Naive thymus-derived CD4-positive, alpha-beta T cell (primary cell): ENCODE data around the gene KCNQ1OT1. TPM values are rescaled to one million over a fixed set of nuclear protein-coding genes. Genes with fewer than 3 reads are reported as not detected.

Experiments used
- ATAC-seq: fragments of 150-1000 bp; cut with Tn5 transposase; 2 replicates; pipeline ENCODE4 v1.10.0; 2021; ENCODE audit warnings: mild to moderate bottlenecking, moderate library complexity
- CTCF ChIA-PET: fragments of 350-600 bp; sonication (Branson Sonifier 250); formaldehyde crosslinking; loops from one replicate; lab custom pipeline; 2021; ENCODE audit warnings: antibody characterized with exemption; lab: Charles Lee
- POLR2A ChIA-PET: fragments of 350-600 bp; sonication (Branson Sonifier 250); formaldehyde crosslinking; loops from one replicate; lab custom pipeline; 2021; ENCODE audit warnings: antibody characterized with exemption, inconsistent platforms; lab: Charles Lee
- DNase-seq, 9 donors: peaks; one replicate each; pipeline versions ENCODE4 v3.0.0 to v3.0.0-alpha.2; 2020 to 2022; ENCODE audit warnings: mixed read lengths in 1 of 9
- H3K27ac ChIP-seq: one replicate; pipeline ENCODE4 v1.7.0; 2013; ENCODE audit warnings: mild to moderate bottlenecking, low read depth, low read length, moderate library complexity
- H3K27me3 ChIP-seq, 2 donors: one replicate each; pipeline ENCODE4 v1.7.0; 2013; ENCODE audit warnings: low read length in 2 of 2, mild to moderate bottlenecking in 2 of 2, moderate library complexity in 2 of 2; ENCODE audit not compliant: control insufficient read depth in 2 of 2, insufficient read depth in 2 of 2
- H3K36me3 ChIP-seq, 3 experiments: 1 replicate in 2 of 3; 2 replicates in 1 of 3; pipeline ENCODE4 v1.7.0; 2013; ENCODE audit warnings: low read length in 3 of 3, mild to moderate bottlenecking in 3 of 3, moderate library complexity in 1 of 3; ENCODE audit not compliant: insufficient read depth in 3 of 3, control insufficient read depth in 2 of 3
- H3K4me1 ChIP-seq, 2 donors: one replicate each; pipeline ENCODE4 v1.7.0; 2013; ENCODE audit warnings: low read length in 2 of 2, mild to moderate bottlenecking in 2 of 2, moderate library complexity in 1 of 2; ENCODE audit not compliant: control insufficient read depth in 2 of 2, insufficient read depth in 2 of 2
- H3K4me3 ChIP-seq: 2 replicates; pipeline ENCODE4 v1.7.0; 2013; ENCODE audit warnings: mild to moderate bottlenecking, low read length
- H3K9me3 ChIP-seq, 3 experiments: 1 replicate in 2 of 3; 2 replicates in 1 of 3; pipeline ENCODE4 v1.7.0; 2013; ENCODE audit warnings: low read length in 3 of 3; ENCODE audit not compliant: control insufficient read depth in 2 of 3
- H3K27ac Mint-ChIP-seq, 9 donors: one replicate each; pipeline ENCODE4 v1.8.0; 2020 to 2022; ENCODE audit warnings: mixed read lengths in 9 of 9, mild to moderate bottlenecking in 8 of 9, moderate library complexity in 5 of 9, inconsistent platforms in 2 of 9
- H3K27me3 Mint-ChIP-seq, 5 donors: one replicate each; pipeline ENCODE4 v1.8.0; 2021 to 2022; ENCODE audit warnings: mixed read lengths in 5 of 5, mild to moderate bottlenecking in 1 of 5
- H3K36me3 Mint-ChIP-seq, 5 donors: one replicate each; pipeline ENCODE4 v1.8.0; 2020 to 2022; ENCODE audit warnings: mixed read lengths in 5 of 5, mild to moderate bottlenecking in 3 of 5, inconsistent platforms in 1 of 5
- H3K4me1 Mint-ChIP-seq, 7 donors: one replicate each; pipeline ENCODE4 v1.8.0; 2020 to 2022; ENCODE audit warnings: mixed read lengths in 7 of 7, mild to moderate bottlenecking in 3 of 7, inconsistent platforms in 1 of 7
- H3K4me3 Mint-ChIP-seq, 10 donors: one replicate each; pipeline ENCODE4 v1.8.0; 2020 to 2022; ENCODE audit warnings: mild to moderate bottlenecking in 10 of 10, mixed read lengths in 10 of 10, moderate library complexity in 6 of 10, inconsistent platforms in 2 of 10
- H3K9me3 Mint-ChIP-seq, 11 donors: one replicate each; pipeline ENCODE4 v1.8.0; 2020 to 2022; ENCODE audit warnings: mixed read lengths in 11 of 11, mild to moderate bottlenecking in 4 of 11, inconsistent platforms in 1 of 11, moderate library complexity in 1 of 11
- intact Hi-C, 2 donors: fragments of 100-400 bp; cut with micrococcal nuclease; formaldehyde crosslinking; loops; one replicate each; pipeline ENCODE4 v1.15.1; 2023
- polyA plus RNA-seq, 2 donors: library from polyadenylated mRNA; unstranded; fragments of 300-500 nt; fragmentation: Illumina TruSeq; gene quantifications; one replicate each; pipeline ENCODE4 v1.2.3, GENCODE V29; 2021
- total RNA-seq, 6 experiments: library from RNA in 5 of 6; stranded (reverse) in 5 of 6; gene quantifications; 1 replicate in 5 of 6; 2 replicates in 1 of 6; pipeline ENCODE4 v1.2.3 and lab custom pipeline; 2021 to 2026

KCNQ1OT1 gene
- total and polyA plus RNA-seq, 7 experiments from 2014 or later: 0.07 to 0.56 (median 0.19) TPM

DNA sequence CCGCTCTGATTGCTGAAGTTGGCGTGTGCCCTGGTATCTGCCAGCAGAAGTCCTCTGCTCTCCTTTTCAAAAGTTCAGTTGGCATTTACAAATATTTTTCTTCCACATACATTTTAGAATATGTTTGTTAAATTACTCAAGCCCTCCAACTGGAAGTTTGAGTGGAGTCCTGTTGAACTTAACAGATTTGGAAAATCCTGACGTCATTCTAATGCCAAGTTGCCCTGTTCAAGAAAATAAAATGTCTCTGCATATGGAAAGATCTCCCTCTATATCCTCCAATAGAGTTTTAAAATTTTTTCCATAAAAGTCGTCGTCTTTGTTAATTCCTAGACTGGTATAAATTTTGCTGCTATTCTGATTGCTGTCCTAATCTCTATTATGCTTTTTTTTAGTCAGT is 3.3 kb downstream of the KCNQ1OT1 start:
- H3K4me3 ChIP-seq: no peak overlapping the region
- H3K9me3 Mint-ChIP-seq: peaks cover 0 to 4% (median 0%) of the 10 kb centered on the region in 11 donors
- no peak overlapping the region for H3K4me3 Mint-ChIP-seq
- peaks cover 0 to 5% (median 0%) of the 10 kb centered on the region in 5 donors for H3K27me3 Mint-ChIP-seq
- ChIA-PET POLR2A (no interaction called here), CTCF (no interaction called here)
- peaks cover 0 to 20% (median 10%) of the 10 kb centered on the region in 7 donors for H3K4me1 Mint-ChIP-seq
- H3K4me1 ChIP-seq: peaks cover 2 to 4% of the 10 kb centered on the region in 2 donors
- peaks cover 0 to 7% (median 0%) of the 10 kb centered on the region in 3 experiments for H3K36me3 ChIP-seq
- H3K27ac ChIP-seq: no peak overlapping the region
- no peaks in the 10 kb centered on the region for H3K27me3 ChIP-seq
- ATAC-seq (no peak), DNase-seq (no peak)
- H3K36me3 Mint-ChIP-seq: peaks cover 4 to 39% (median 14%) of the 10 kb centered on the region in 5 donors
- no peak overlapping the region for H3K27ac Mint-ChIP-seq
- intact Hi-C loops: no loop called here
- no peaks in the 10 kb centered on the region for H3K9me3 ChIP-seq

DNA sequence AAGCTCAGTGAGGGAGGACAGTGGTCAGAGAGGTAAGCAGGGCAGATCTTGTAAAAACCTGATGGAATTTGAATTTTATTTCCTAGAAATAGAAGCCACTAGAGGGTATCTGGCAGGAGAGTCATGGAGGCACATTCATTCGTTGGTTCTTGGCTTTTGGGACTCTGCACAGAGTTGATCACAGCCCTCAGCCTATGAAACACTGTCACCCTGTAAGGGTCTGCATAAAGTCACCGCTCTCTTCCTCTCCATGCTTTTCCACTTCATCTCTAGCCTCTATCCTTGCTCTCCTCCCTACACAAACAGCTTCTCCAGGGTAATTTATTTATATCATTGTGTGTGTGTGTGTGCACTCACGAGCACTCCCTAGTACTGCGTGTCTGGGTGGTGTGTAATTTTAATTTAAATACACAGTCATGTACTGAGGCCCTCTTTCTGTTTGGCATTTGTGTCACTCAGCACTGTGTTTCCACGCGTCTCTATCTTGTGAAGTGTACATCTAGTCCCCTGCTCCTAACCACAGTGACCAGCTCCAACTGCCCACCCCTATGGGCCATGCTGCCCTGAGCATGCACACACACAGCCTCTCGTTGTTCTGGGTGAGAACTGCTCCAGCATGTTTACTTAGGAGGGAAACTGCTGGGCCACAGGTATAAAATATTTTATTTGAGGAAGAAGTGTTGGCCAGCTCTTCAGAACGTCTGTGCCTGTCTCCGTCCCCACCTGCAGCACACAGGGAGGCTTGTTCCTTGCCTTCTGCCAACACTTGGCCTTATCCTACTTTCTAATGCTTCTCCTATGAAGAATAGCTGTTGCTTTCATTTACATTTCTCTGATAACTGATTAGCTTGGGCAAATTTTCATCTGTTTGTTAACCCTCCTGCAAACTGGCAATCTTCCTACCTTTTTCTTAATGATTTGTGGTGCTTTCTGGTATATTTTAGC is 4.5 kb downstream of the KCNQ1OT1 start:
- POLR2A ChIA-PET: no interaction called here
- H3K36me3 ChIP-seq: peaks cover 0 to 7% (median 0%) of the 10 kb centered on the region in 3 experiments
- H3K27me3 ChIP-seq: no peaks in the 10 kb centered on the region
- Mint-ChIP-seq H3K27ac (no peak overlapping the region), H3K36me3 (peaks cover 4 to 39% (median 12%) of the 10 kb centered on the region in 5 donors), H3K4me1 (peaks cover 0 to 20% (median 10%) of the 10 kb centered on the region in 7 donors), H3K9me3 (peaks cover 0 to 3% (median 0%) of the 10 kb centered on the region in 11 donors), H3K4me3 (no peak overlapping the region), H3K27me3 (peaks cover 0 to 5% (median 0%) of the 10 kb centered on the region in 5 donors)
- DNase-seq (no peak), ATAC-seq (no peak)
- peaks cover 2 to 4% of the 10 kb centered on the region in 2 donors for H3K4me1 ChIP-seq
- H3K4me3 ChIP-seq: no peak overlapping the region
- intact Hi-C loops: no loop called here
- CTCF ChIA-PET: no interaction called here
- no peaks in the 10 kb centered on the region for H3K9me3 ChIP-seq
- no peak overlapping the region for H3K27ac ChIP-seq

DNA sequence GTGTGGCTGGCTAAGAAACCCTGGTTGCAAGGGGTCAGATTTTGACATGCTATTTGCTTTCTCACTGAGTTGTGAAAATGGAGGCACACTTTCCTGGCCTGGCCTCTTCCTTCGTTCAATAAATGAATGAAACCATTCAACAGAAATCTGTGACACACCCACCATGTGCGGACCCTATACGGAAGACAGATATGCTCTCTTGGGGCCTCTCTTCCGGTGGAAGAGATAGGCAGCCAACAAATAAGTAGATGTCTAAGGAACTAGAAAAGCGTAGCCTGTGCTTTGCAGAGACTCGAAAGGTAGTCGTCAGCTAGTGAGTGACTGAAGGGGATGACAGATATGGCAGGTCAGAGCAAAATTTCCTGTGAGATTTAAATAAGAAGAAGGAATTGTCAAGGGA is 5.3 kb downstream of the KCNQ1OT1 start:
- peaks cover 0 to 5% (median 0%) of the 10 kb centered on the region in 5 donors for H3K27me3 Mint-ChIP-seq
- H3K4me3 ChIP-seq: no peak overlapping the region
- intact Hi-C loops: no loop called here
- H3K36me3 ChIP-seq: peaks cover 0 to 7% (median 0%) of the 10 kb centered on the region in 3 experiments
- H3K9me3 ChIP-seq: no peaks in the 10 kb centered on the region
- POLR2A ChIA-PET: no interaction called here
- H3K36me3 Mint-ChIP-seq: peaks cover 4 to 39% (median 12%) of the 10 kb centered on the region in 5 donors
- H3K27ac ChIP-seq: no peak overlapping the region
- DNase-seq (no peak), ATAC-seq (no peak)
- peaks cover 0 to 3% (median 0%) of the 10 kb centered on the region in 11 donors for H3K9me3 Mint-ChIP-seq
- peaks cover 0 to 20% (median 10%) of the 10 kb centered on the region in 7 donors for H3K4me1 Mint-ChIP-seq
- CTCF ChIA-PET: no interaction called here
- H3K4me1 ChIP-seq: peaks cover 2 to 4% of the 10 kb centered on the region in 2 donors
- no peaks in the 10 kb centered on the region for H3K27me3 ChIP-seq
- H3K4me3 Mint-ChIP-seq: no peak overlapping the region
- no peak overlapping the region for H3K27ac Mint-ChIP-seq

DNA sequence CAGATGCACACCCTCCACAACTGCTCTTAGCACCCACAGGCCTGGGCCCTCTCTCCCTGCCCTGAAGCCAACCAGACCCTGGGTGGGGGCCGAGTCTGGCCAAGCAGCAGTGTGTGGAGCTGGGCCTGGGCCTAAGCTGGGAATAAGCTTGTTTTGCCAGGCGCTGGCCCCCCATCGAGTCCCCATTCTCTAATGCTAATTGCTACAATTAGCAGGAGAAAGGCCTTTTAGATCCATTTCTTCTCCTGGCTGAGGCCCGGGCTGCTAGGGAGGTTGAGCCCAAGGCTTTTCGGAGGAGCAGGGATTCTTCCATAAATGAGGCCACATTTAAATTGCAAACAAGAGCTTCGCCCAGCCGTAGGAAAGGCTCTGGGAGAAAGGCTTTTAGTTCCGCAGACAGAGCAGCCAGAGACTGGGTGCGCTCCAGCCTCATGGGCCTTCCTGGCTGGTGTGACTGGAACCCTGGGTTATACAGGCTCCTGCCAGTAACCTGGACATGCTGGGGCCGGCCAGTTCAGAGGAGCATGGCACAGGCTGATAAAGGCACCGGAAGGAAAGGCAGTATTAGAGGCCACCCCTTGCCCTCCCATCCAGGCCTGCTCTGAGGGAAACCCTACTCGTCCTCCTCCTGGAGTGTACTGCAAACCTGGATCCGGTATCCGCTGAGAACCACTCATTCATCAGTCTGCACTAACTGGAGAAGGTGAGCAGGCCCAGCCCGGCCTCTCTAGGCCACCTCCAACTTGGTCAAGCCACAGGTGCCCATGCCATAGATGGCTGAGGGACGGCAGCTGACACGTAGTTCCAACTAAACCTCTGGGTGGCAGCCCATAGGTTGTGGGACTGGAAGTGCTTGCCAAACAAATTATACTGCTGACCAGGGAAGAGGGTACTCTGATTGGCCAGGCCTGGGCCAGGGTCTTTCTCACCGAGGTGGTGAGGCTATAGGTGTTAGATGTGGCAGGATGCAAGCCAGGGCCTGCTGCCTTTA is 6.2 kb downstream of the KCNQ1OT1 start:
- Mint-ChIP-seq H3K4me1 (peaks cover 0 to 17% (median 5%) of the 10 kb centered on the region in 7 donors), H3K27me3 (peaks cover 0 to 4% (median 0%) of the 10 kb centered on the region in 5 donors), H3K4me3 (no peak overlapping the region), H3K36me3 (peaks cover 4 to 37% (median 12%) of the 10 kb centered on the region in 5 donors), H3K9me3 (peaks cover 0 to 3% (median 0%) of the 10 kb centered on the region in 11 donors), H3K27ac (no peak overlapping the region)
- no peaks in the 10 kb centered on the region for H3K27me3 ChIP-seq
- intact Hi-C loops: loop anchor here in 1 of 2 donors (2.0 kb wide), 1 partner anchor 195 kb away; no protein-coding TSS in a partner anchor
- ATAC-seq (no peak), DNase-seq (no peak)
- H3K36me3 ChIP-seq: peaks cover 0 to 2% (median 0%) of the 10 kb centered on the region in 3 experiments
- H3K4me1 ChIP-seq: peaks cover 0 to under 1% of the 10 kb centered on the region in 2 donors
- ChIA-PET CTCF (no interaction called here), POLR2A (no interaction called here)
- no peaks in the 10 kb centered on the region for H3K9me3 ChIP-seq
- H3K4me3 ChIP-seq: no peak overlapping the region
- H3K27ac ChIP-seq: no peak overlapping the region

DNA sequence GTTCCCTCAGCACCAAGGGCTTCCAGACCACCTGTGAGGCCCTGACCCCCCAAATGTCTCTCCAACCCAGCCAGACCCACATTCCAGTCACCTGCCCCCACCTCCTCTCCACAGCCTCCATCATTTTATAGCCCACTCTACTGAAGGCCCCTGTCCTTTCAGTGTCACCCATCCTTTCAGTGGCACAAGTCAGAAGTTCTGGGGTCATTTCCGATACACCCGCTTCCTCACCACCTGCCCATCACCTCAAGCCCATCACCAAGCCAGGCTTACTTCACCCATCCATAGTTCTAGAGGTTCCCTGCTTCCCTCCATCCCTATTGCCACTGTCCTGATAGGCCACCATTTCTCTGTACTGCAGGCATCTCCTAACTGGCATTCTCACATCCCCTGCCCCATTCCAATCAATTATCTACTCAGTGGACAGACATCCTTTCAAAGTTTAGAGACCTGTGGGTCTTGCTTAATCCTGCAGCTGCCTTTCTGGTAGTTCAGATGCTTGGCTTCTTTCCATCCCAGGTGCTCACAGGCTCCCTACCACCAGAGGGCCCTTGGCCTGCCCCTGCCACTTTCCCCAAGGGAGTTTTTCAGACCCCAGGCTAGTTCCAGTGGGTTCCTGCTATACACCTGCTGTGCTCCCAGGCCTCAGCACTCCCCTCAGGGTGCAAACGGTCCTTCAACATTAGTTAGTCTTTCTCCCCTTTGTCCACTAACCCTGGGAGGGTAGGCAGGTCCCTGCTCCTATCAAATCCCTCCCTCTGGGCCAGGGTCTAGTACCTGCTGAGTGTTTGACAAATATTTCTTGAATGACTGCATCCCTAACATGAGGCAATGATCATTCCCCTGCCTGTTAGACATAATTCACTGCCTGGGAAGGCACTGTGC is 7.6 kb downstream of the KCNQ1OT1 start:
- DNase-seq: no peak
- Mint-ChIP-seq H3K27ac (peak overlapping the region in 2 of 9 donors; percentile 2 to 80), H3K36me3 (peaks cover 0 to 28% (median 9%) of the 10 kb centered on the region in 5 donors), H3K4me3 (no peak overlapping the region), H3K9me3 (no peaks in the 10 kb centered on the region), H3K4me1 (peaks cover 0 to 17% (median 0%) of the 10 kb centered on the region in 7 donors), H3K27me3 (no peaks in the 10 kb centered on the region)
- H3K4me1 ChIP-seq: no peaks in the 10 kb centered on the region
- H3K27me3 ChIP-seq: no peaks in the 10 kb centered on the region
- CTCF ChIA-PET: no interaction called here
- POLR2A ChIA-PET: interaction anchor here (0.6 kb wide), 1 partner anchor 242 kb away, joined by 3 read pairs; no protein-coding TSS in a partner anchor
- no peak for ATAC-seq
- no peaks in the 10 kb centered on the region for H3K9me3 ChIP-seq
- no peak overlapping the region for H3K27ac ChIP-seq
- no peaks in the 10 kb centered on the region for H3K36me3 ChIP-seq
- H3K4me3 ChIP-seq: no peak overlapping the region
- intact Hi-C loops: loop anchor here in 1 of 2 donors (2.0 kb wide), 1 partner anchor 197 kb away; no protein-coding TSS in a partner anchor
